K562 (cell line): ENCODE results near the gene HEMGN. TPM values are rescaled to one million over a fixed set of nuclear protein-coding genes. Genes with fewer than 3 reads are reported as not detected.

ENCODE experiments used
- ATAC-seq: fragments of 200-7000 bp; cut with Tn5 transposase; 3 replicates; pipeline ENCODE4 v1.9.1; 2020; ENCODE audit warnings: moderate library complexity
- BruUV-seq: library from RNA; stranded (reverse); fragments of 400-500 nt; replicated peaks from 2 replicates; lab custom pipeline; 2021; lab: Mats Ljungman, UMichigan
- CTCF ChIA-PET: fragments of 300-600 bp; formaldehyde crosslinking; extraction: SDS; loops from one replicate; lab custom pipeline; 2021; ENCODE audit warnings: low intra/inter-chr PET ratio; lab: Yijun Ruan, JAX
- POLR2A ChIA-PET: fragments of 300-600, 350-650 bp; sonication (Branson Sonifier 250); formaldehyde crosslinking; extraction: SDS; loops from one replicate; lab custom pipeline; 2021; ENCODE audit warnings: antibody characterized with exemption, inconsistent platforms; lab: Yijun Ruan, JAX
- DNase-seq, 4 experiments: peaks; one replicate each; pipeline versions ENCODE4 v3.0.0 to v3.0.0-alpha.2; 2011 to 2018; ENCODE audit warnings: low spot score in 3 of 4, mixed read lengths in 3 of 4; ENCODE audit errors: extremely low read depth in 1 of 4
- FAIRE-seq: peaks from 2 replicates; lab custom pipeline; 2011; peaks lifted over from hg19 to GRCh38; lab: Jason Lieb, UNC
- H2AFZ ChIP-seq: 2 replicates; pipeline ENCODE4 v1.6.0; 2011; ENCODE audit warnings: low read depth, low read length, control low read depth, inconsistent platforms
- H3K27ac ChIP-seq: fragments of 200-600 bp; 3 replicates; pipeline ENCODE4 v1.8.0; 2011; ENCODE audit warnings: low read depth, mild to moderate bottlenecking, control low read depth, inconsistent platforms, low read length, moderate library complexity, mixed read lengths; ENCODE audit errors: extremely low read depth
- H3K27me3 ChIP-seq, 2 experiments: fragments of 300-600 bp in 1 of 2; 2 replicates in 1 of 2; 3 replicates in 1 of 2; pipeline versions ENCODE4 v1.6.0 to v1.8.0; 2011; ENCODE audit warnings: inconsistent platforms in 2 of 2, low read length in 2 of 2, mild to moderate bottlenecking in 1 of 2, mixed read lengths in 1 of 2, moderate library complexity in 1 of 2; ENCODE audit not compliant: control insufficient read depth in 2 of 2, insufficient read depth in 2 of 2
- H3K36me3 ChIP-seq: fragments of 300-600 bp; 3 replicates; pipeline ENCODE4 v1.8.0; 2011; ENCODE audit warnings: mild to moderate bottlenecking, low read length, inconsistent platforms; ENCODE audit not compliant: control insufficient read depth, insufficient read depth
- H3K4me1 ChIP-seq, 2 experiments: fragments of 200-600 bp in 1 of 2; replicated peaks in 1 of 2; 2 replicates in 1 of 2; 3 replicates in 1 of 2; pipeline versions ENCODE4 v1.5.1 to v1.8.0; 2011; ENCODE audit warnings: inconsistent platforms in 2 of 2, low read length in 2 of 2, mild to moderate bottlenecking in 1 of 2, mixed read lengths in 1 of 2, moderate library complexity in 1 of 2; ENCODE audit not compliant: control insufficient read depth in 2 of 2, insufficient read depth in 2 of 2
- H3K4me2 ChIP-seq: 2 replicates; pipeline ENCODE4 v1.6.1; 2011; ENCODE audit warnings: low read length, control low read depth, inconsistent platforms, mixed read lengths; ENCODE audit not compliant: insufficient read depth
- H3K4me3 ChIP-seq: fragments of 200-600 bp; sonication (generic), shearing (Covaris generic); 2 replicates; pipeline ENCODE4 v1.5.1; 2016; ENCODE audit warnings: control low read depth, inconsistent platforms
- H3K79me2 ChIP-seq: fragments of 200-600 bp; 3 replicates; pipeline ENCODE4 v1.8.0; 2011; ENCODE audit warnings: low read length, inconsistent platforms; ENCODE audit not compliant: control insufficient read depth, insufficient read depth
- H3K9ac ChIP-seq, 2 experiments: 2 replicates each; pipeline versions ENCODE4 v1.6.0 to v1.6.1; 2011; ENCODE audit warnings: low read depth in 2 of 2, low read length in 2 of 2, control low read depth in 1 of 2, inconsistent platforms in 1 of 2, mild to moderate bottlenecking in 1 of 2, mixed read lengths in 1 of 2; ENCODE audit not compliant: insufficient read depth in 1 of 2
- H3K9me1 ChIP-seq: one replicate; pipeline ENCODE4 v1.6.0; 2011; ENCODE audit warnings: inconsistent platforms, mild to moderate bottlenecking, low read length, moderate library complexity; ENCODE audit not compliant: control insufficient read depth, insufficient read depth
- H3K9me3 ChIP-seq: replicated peaks from 2 replicates; pipeline ENCODE4 v1.5.1; 2011; ENCODE audit warnings: low read depth, low read length, inconsistent platforms; ENCODE audit not compliant: control insufficient read depth, insufficient read depth
- H4K20me1 ChIP-seq: replicated peaks from 2 replicates; pipeline ENCODE4 v1.6.1; 2011; ENCODE audit warnings: low read length, inconsistent platforms, mixed read lengths; ENCODE audit not compliant: control insufficient read depth, insufficient read depth
- ARID3A ChIP-seq: IDR thresholded peaks from 2 replicates; pipeline ENCODE4 v1.6.1; 2012; ENCODE audit warnings: low read depth, low read length, improper control_type of control experiment, borderline replicate concordance
- ELK3 ChIP-seq: fragments of 450-650 bp; formaldehyde crosslinking; IDR thresholded peaks from 2 replicates; pipeline ENCODE4 v1.4.0; 2020; ENCODE audit warnings: mild to moderate bottlenecking
- ZBTB40 ChIP-seq, 2 experiments: fragments of 450-650 bp in 1 of 2; sonication (generic) in 1 of 2; formaldehyde crosslinking in 1 of 2; IDR thresholded peaks; 2 replicates each; pipeline versions ENCODE4 v1.7.1 to v1.9.0; 2016 to 2022; ENCODE audit warnings: inconsistent platforms in 1 of 2, mild to moderate bottlenecking in 1 of 2, missing genetic modification reagents in 1 of 2
- WGBS: fragments of 100-300 bp; shearing (Covaris generic); methylation state at CpG from one replicate; pipeline ENCODE4 v1.1.6; 2016; ENCODE audit warnings: low coverage, mixed read lengths; ENCODE audit not compliant: insufficient coverage; ENCODE audit errors: missing lambda C conversion rate; 5-methylcytosine and 5-hydroxymethylcytosine counted together
- in situ Hi-C: fragments of 300-500 bp; cut with MboI; formaldehyde crosslinking; loops from 4 replicates; pipeline ENCODE4 v1.15.0; 2018; ENCODE audit warnings: inconsistent platforms, mixed read lengths
- intact Hi-C: fragments of 100-400 bp; cut with micrococcal nuclease; formaldehyde crosslinking; loops from 2 replicates; pipeline ENCODE4 v1.14.2; 2022
- polyA plus RNA-seq, 8 experiments: library from polyadenylated mRNA; depleted of rRNA in 4 of 8; stranded (reverse) in 5 of 8; unstranded in 3 of 8; fragments of >200 nt; fragmentation: Nextera tagmentation in 2 of 8; fragmentation: Illumina TruSeq in 1 of 8; extraction: Ambion mirVana in 2 of 8; extraction: Trizol in 1 of 8; gene quantifications; 2 replicates each; pipeline versions ENCODE4 v1.2.1 to v1.2.3, GENCODE V29; 2011 to 2014; ENCODE audit warnings: inconsistent platforms in 1 of 8, missing spikeins in 1 of 8
- total RNA-seq, 7 experiments: library from RNA; depleted of rRNA in 6 of 7; stranded (reverse); fragments of >200 nt in 6 of 7; fragmentation: Illumina TruSeq in 2 of 7; extraction: Trizol in 2 of 7; gene quantifications; 2 replicates each; pipeline versions ENCODE4 v1.2.1 to v1.2.3, GENCODE V29; 2011 to 2021; ENCODE audit warnings: low replicate concordance in 1 of 7

The HEMGN gene
- total and polyA plus RNA-seq, 9 of the 15 experiments (the other 6 are each of a cell fraction or from before 2014, with no cell fraction given), result 56.3 to 258 (median 137) TPM

- no peak for FAIRE-seq
Measured at GRCh38 chr9:97933297-97933998, 4.5 kb downstream of the HEMGN start.

More at GRCh38 chr9:97933297-97933998, 4.5 kb downstream of the HEMGN start:
- no TSS peak for BruUV-seq
- Histone ChIP-seq H3K36me3 (peaks cover 78% of the 10 kb centered on the region), H3K9me3 (0 out of 2 replicates have a peak, but pooled peaks cover 2% of the 10 kb centered on the region), H3K27me3 (no peaks in the 10 kb centered on the region), H3K9ac (peak overlapping the region; percentile 54 to 74; a peak in 3 of 4 replicates), H4K20me1 (no peaks in the 10 kb centered on the region), H3K4me3 (peak overlapping the region; percentile 13), H3K27ac (peak overlapping the region; percentile 45), H2AFZ (no peak overlapping the region), H3K79me2 (peaks cover 99% of the 10 kb centered on the region), H3K9me1 (no peaks in the 10 kb centered on the region), H3K4me2 (peak overlapping the region; percentile 76), H3K4me1 (peaks cover 6 to 27% of the 10 kb centered on the region in 2 experiments; a peak in 4 of 5 replicates)
- DNase-seq, result no peak
- ChIA-PET CTCF (no interaction called here), POLR2A (interaction anchor here (0.6 to 1.9 kb wide), 3 partner anchors 9 to 49 kb away, joined by 3 to 10 read pairs (median 5); partner anchors contain the start of gene ANP32B)
- in situ Hi-C loops, result no loop called here
- no peak for TF ChIP-seq ELK3 (CRISPR knock-in tag)
- no peak for TF ChIP-seq ARID3A
- peak; percentile 87 for TF ChIP-seq ZBTB40 (IDR thresholded peaks at IDR 0.05)
- TF ChIP-seq ZBTB40 (CRISPR knock-in tag; IDR thresholded peaks at IDR 0.05), result peak; percentile 68; the same call in 1 of the 2 replicates
- peak; percentile 7 for ATAC-seq
- intact Hi-C loops, result no loop called here
- 52% methylated on average over 4 of the region's 4 CpGs for WGBS
